Erythroblast (primary cell): Measurements from ENCODE around the gene FCAMR.

Experiments
- GATA1 ChIP-seq: IDR thresholded peaks from 2 replicates; pipeline ENCODE4 v1.6.1; 2011; ENCODE audit warnings: low read depth, mild to moderate bottlenecking, control low read depth, low read length, moderate library complexity
- POLR2A ChIP-seq: IDR thresholded peaks from 2 replicates; pipeline ENCODE4 v1.6.1; 2011; ENCODE audit warnings: mild to moderate bottlenecking, low read length

DNA sequence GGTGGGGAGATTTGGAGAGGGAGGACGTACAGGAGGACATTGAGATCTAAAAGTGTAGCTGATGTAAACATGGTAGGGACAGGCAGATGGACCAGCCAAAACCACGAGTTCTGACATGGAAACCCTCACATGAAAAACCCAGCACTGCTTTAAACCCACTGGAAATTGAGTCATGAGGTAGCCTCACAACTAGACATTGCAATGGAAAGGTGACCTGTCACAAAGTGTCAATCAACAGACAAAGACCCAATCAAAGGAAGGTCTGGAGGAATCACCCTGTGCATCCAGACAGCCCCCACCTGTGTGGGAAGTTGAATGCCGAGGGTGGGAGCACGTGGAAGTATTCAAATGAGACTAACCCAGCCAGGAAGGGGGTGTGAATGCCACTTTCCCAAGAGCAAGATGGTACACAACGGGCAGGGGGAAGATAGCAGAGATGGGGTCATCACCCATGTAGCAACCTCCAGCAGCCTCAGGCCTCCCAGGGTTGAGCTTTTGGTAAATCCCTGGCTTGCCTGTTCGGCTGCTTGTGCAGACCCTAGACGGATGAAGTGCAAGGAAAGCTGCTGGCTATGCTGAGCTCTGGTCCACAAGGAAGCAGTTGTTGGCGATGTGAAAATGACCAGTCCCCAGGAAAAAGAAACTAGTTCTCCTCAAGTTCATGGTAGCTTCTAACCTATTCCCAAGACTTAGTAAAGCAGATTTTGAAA is 54.1 kb downstream of the FCAMR start:
- TF ChIP-seq POLR2A (no peak), GATA1 (no peak)
